Neural crest cell (in vitro differentiated cells): ENCODE results near the gene CACNA2D4. TPM values are rescaled to one million over a fixed set of nuclear protein-coding genes. Genes with fewer than 3 reads are reported as not detected.

Source experiments
- DNase-seq: peaks from one replicate; pipeline ENCODE4 v3.0.0; 2021; ENCODE audit warnings: low read depth, mixed read lengths, low spot score
- H3K27ac Mint-ChIP-seq: one replicate; pipeline ENCODE4 v1.8.0; 2021; ENCODE audit warnings: mild to moderate bottlenecking, mixed read lengths; ENCODE audit not compliant: unreplicated experiment
- H3K27me3 Mint-ChIP-seq: 2 replicates; pipeline ENCODE4 v1.8.0; 2021; ENCODE audit warnings: low read depth, mild to moderate bottlenecking, mixed read lengths
- H3K36me3 Mint-ChIP-seq: 2 replicates; pipeline ENCODE4 v1.8.0; 2021; ENCODE audit warnings: low read depth, mild to moderate bottlenecking, mixed read lengths
- H3K4me1 Mint-ChIP-seq: 2 replicates; pipeline ENCODE4 v1.8.0; 2021; ENCODE audit warnings: mixed read lengths
- H3K4me3 Mint-ChIP-seq: one replicate; pipeline ENCODE4 v1.8.0; 2021; ENCODE audit warnings: mild to moderate bottlenecking, mixed read lengths
- H3K9me3 Mint-ChIP-seq: 2 replicates; pipeline ENCODE4 v1.8.0; 2021; ENCODE audit warnings: mixed read lengths
- CTCF ChIP-seq: fragments of 200-600 bp; sonication (generic); conservative IDR thresholded peaks from 2 replicates; pipeline ENCODE4 v1.5.0; 2021; ENCODE audit warnings: antibody characterized with exemption, mild to moderate bottlenecking
- total RNA-seq: library from RNA; stranded (reverse); gene quantifications from 2 replicates; pipeline ENCODE4 v1.2.1, GENCODE V29; 2021

CACNA2D4 gene
- total RNA-seq, 1 donor from 2014 or later, result 0.72 TPM

GRCh38 chr12:1826867-1827705 is 91.4 kb downstream of the CACNA2D4 start:
- TF ChIP-seq CTCF, result no peak
- Mint-ChIP-seq H3K4me3 (no peak overlapping the region), H3K27me3 (peaks cover 35% of the 10 kb centered on the region), H3K4me1 (peaks cover 13% of the 10 kb centered on the region), H3K9me3 (no peaks in the 10 kb centered on the region), H3K36me3 (no peaks in the 10 kb centered on the region), H3K27ac (no peak overlapping the region)
- DNase-seq, result no peak

GRCh38 chr12:1826401-1826800 is 92.1 kb downstream of the CACNA2D4 start:
- H3K4me3 Mint-ChIP-seq, result no peak overlapping the region

GRCh38 chr12:1825382-1826102 is 92.9 kb downstream of the CACNA2D4 start:
- Mint-ChIP-seq H3K27me3 (peaks cover 36% of the 10 kb centered on the region), H3K27ac (no peak overlapping the region), H3K36me3 (no peaks in the 10 kb centered on the region), H3K9me3 (no peaks in the 10 kb centered on the region), H3K4me3 (no peak overlapping the region), H3K4me1 (peaks cover 14% of the 10 kb centered on the region)
- DNase-seq, result no peak
- no peak for TF ChIP-seq CTCF

More at GRCh38 chr12:1826401-1826800, 92.1 kb downstream of the CACNA2D4 start:
- Mint-ChIP-seq H3K27me3 (peaks cover 35% of the 10 kb centered on the region), H3K36me3 (no peaks in the 10 kb centered on the region), H3K9me3 (no peaks in the 10 kb centered on the region), H3K27ac (no peak overlapping the region), H3K4me1 (peaks cover 13% of the 10 kb centered on the region)
- DNase-seq, result no peak
- no peak for TF ChIP-seq CTCF

GRCh38 chr12:1823237-1823636 is 95.2 kb downstream of the CACNA2D4 start:
- Mint-ChIP-seq H3K27ac (no peak overlapping the region), H3K4me1 (peaks cover 21% of the 10 kb centered on the region), H3K27me3 (peaks cover 44% of the 10 kb centered on the region), H3K36me3 (no peaks in the 10 kb centered on the region), H3K4me3 (no peak overlapping the region), H3K9me3 (no peaks in the 10 kb centered on the region)
- no peak for DNase-seq
- no peak for TF ChIP-seq CTCF

GRCh38 chr12:1822699-1823098 is 95.8 kb downstream of the CACNA2D4 start:
- Mint-ChIP-seq H3K27me3 (peaks cover 44% of the 10 kb centered on the region), H3K27ac (no peak overlapping the region), H3K9me3 (no peaks in the 10 kb centered on the region), H3K4me1 (peaks cover 21% of the 10 kb centered on the region), H3K36me3 (no peaks in the 10 kb centered on the region), H3K4me3 (no peak overlapping the region)
- no peak for DNase-seq
- no peak for TF ChIP-seq CTCF
